GM18867 (cell line): ENCODE measurements around the gene CFAP74.
"Not testable (repeated sequence)": the region's sequence is repeated elsewhere in the genome, so short reads cannot be mapped to it uniquely, and the experiment has no call there.

Experiments
- ATAC-seq: cut with Tn5 transposase; IDR thresholded peaks from one replicate; pipeline ENCODE4 v1.9.1; 2021; ENCODE audit warnings: mild to moderate bottlenecking, moderate library complexity; ENCODE audit not compliant: unreplicated experiment

Gene CFAP74

GRCh38 chr1:1987142-1987510 is 16.5 kb downstream of the CFAP74 start:
- ATAC-seq, result no peak

GRCh38 chr1:1986451-1987141 is 17.0 kb downstream of the CFAP74 start:
- no peak for ATAC-seq

- no peak for ATAC-seq
Observed at GRCh38 chr1:1985375-1986050, 18.1 kb downstream of the CFAP74 start.

GRCh38 chr1:1984560-1985070 is 19.0 kb downstream of the CFAP74 start:
- ATAC-seq, result no peak

- no peak for ATAC-seq
Observed at GRCh38 chr1:1982379-1983232, 21.0 kb downstream of the CFAP74 start.

GRCh38 chr1:1981631-1982327 is 21.8 kb downstream of the CFAP74 start:
- not testable (repeated sequence) for ATAC-seq

- ATAC-seq, result no peak
Observed at GRCh38 chr1:1981142-1981500, 22.5 kb downstream of the CFAP74 start.

- no peak for ATAC-seq
Observed at GRCh38 chr1:1980467-1981141, 23.0 kb downstream of the CFAP74 start.

GRCh38 chr1:1979482-1980165 is 24.0 kb downstream of the CFAP74 start:
- no peak for ATAC-seq

GRCh38 chr1:1978690-1979481 is 24.7 kb downstream of the CFAP74 start:
- not testable (repeated sequence) for ATAC-seq

GRCh38 chr1:1978108-1978507 is 25.5 kb downstream of the CFAP74 start:
- no peak for ATAC-seq

GRCh38 chr1:1976031-1976430 is 27.6 kb downstream of the CFAP74 start:
- ATAC-seq, result no peak

GRCh38 chr1:1975535-1975934 is 28.1 kb downstream of the CFAP74 start:
- no peak for ATAC-seq

GRCh38 chr1:1974834-1975233 is 28.8 kb downstream of the CFAP74 start:
- ATAC-seq, result no peak

GRCh38 chr1:1973716-1974642 is 29.6 kb downstream of the CFAP74 start:
- ATAC-seq, result no peak

- ATAC-seq, result no peak
Observed at GRCh38 chr1:1972976-1973715, 30.4 kb downstream of the CFAP74 start.

- no peak for ATAC-seq
Observed at GRCh38 chr1:1971688-1972087, 31.9 kb downstream of the CFAP74 start.
